H9 (cell line): ENCODE data around the gene THSD7B. TPM values are rescaled to one million over a fixed set of nuclear protein-coding genes. Genes with fewer than 3 reads are reported as not detected.
"Not testable (repeated sequence)": the region's sequence is repeated elsewhere in the genome, so short reads cannot be mapped to it uniquely, and the experiment has no call there.

ENCODE experiments used
- DNase-seq: peaks from one replicate; pipeline ENCODE4 v3.0.0-alpha.2; 2017
- H2AFZ ChIP-seq: one replicate; pipeline ENCODE4 v1.6.1; 2013; ENCODE audit warnings: mild to moderate bottlenecking, low read length, control low read depth, moderate library complexity
- H2AK5ac ChIP-seq: 2 replicates; pipeline ENCODE4 v1.6.1; 2013; ENCODE audit warnings: low read length, control low read depth, mixed read lengths; ENCODE audit not compliant: insufficient read length
- H2BK120ac ChIP-seq: one replicate; pipeline ENCODE4 v1.6.1; 2013; ENCODE audit warnings: low read depth, mild to moderate bottlenecking, low read length, control low read depth, inconsistent platforms; ENCODE audit not compliant: poor library complexity, severe bottlenecking
- H2BK12ac ChIP-seq: 2 replicates; pipeline ENCODE4 v1.6.1; 2013; ENCODE audit warnings: low read length, control low read depth, mixed read lengths, low read depth; ENCODE audit not compliant: insufficient read length
- H2BK15ac ChIP-seq: 2 replicates; pipeline ENCODE4 v1.6.1; 2013; ENCODE audit warnings: low read depth, low read length, control low read depth
- H2BK20ac ChIP-seq: one replicate; pipeline ENCODE4 v1.6.1; 2013; ENCODE audit warnings: low read depth, mild to moderate bottlenecking, low read length, control low read depth, inconsistent platforms; ENCODE audit not compliant: poor library complexity, severe bottlenecking
- H2BK5ac ChIP-seq: 2 replicates; pipeline ENCODE4 v1.6.1; 2013; ENCODE audit warnings: low read length, control low read depth, mixed read lengths; ENCODE audit not compliant: insufficient read length
- H3K14ac ChIP-seq: 2 replicates; pipeline ENCODE4 v1.6.1; 2013; ENCODE audit warnings: low read length, control low read depth; ENCODE audit not compliant: insufficient read depth
- H3K18ac ChIP-seq: 2 replicates; pipeline ENCODE4 v1.6.1; 2013; ENCODE audit warnings: low read depth, mild to moderate bottlenecking, mixed read lengths, low read length, control low read depth; ENCODE audit not compliant: insufficient read length
- H3K23ac ChIP-seq: 2 replicates; pipeline ENCODE4 v1.6.1; 2013; ENCODE audit warnings: low read length, control low read depth, mixed read lengths, low read depth; ENCODE audit not compliant: insufficient read length
- H3K23me2 ChIP-seq: 2 replicates; pipeline ENCODE4 v1.6.1; 2013; ENCODE audit warnings: low read depth, mild to moderate bottlenecking, mixed read lengths, low read length, control low read depth; ENCODE audit not compliant: insufficient read length, poor library complexity, severe bottlenecking
- H3K27ac ChIP-seq: 2 replicates; pipeline ENCODE4 v1.5.1; 2013; ENCODE audit warnings: low read length, control low read depth, mixed read lengths, low read depth; ENCODE audit not compliant: insufficient read length
- H3K27me3 ChIP-seq: 2 replicates; pipeline ENCODE4 v1.6.1; 2013; ENCODE audit warnings: low read length, control low read depth, inconsistent platforms; ENCODE audit not compliant: insufficient read depth
- H3K4ac ChIP-seq: 2 replicates; pipeline ENCODE4 v1.6.1; 2013; ENCODE audit warnings: low read depth, mild to moderate bottlenecking, control low read depth, inconsistent platforms, low read length, moderate library complexity
- H3K4me1 ChIP-seq: 2 replicates; pipeline ENCODE4 v1.6.1; 2013; ENCODE audit warnings: low read length, control low read depth, inconsistent platforms; ENCODE audit not compliant: insufficient read depth
- H3K4me2 ChIP-seq: 2 replicates; pipeline ENCODE4 v1.6.1; 2013; ENCODE audit warnings: low read length, control low read depth, mixed read lengths; ENCODE audit not compliant: insufficient read length, insufficient read depth
- H3K56ac ChIP-seq: 2 replicates; pipeline ENCODE4 v1.6.1; 2013; ENCODE audit warnings: low read depth, mild to moderate bottlenecking, mixed read lengths, low read length, control low read depth; ENCODE audit not compliant: insufficient read length
- H3K79me1 ChIP-seq: 2 replicates; pipeline ENCODE4 v1.6.1; 2013; ENCODE audit warnings: low read depth, mild to moderate bottlenecking, moderate library complexity, low read length, control low read depth, inconsistent platforms; ENCODE audit not compliant: insufficient read depth, poor library complexity, severe bottlenecking
- H3K79me2 ChIP-seq: 2 replicates; pipeline ENCODE4 v1.6.1; 2013; ENCODE audit warnings: low read length, control low read depth, inconsistent platforms; ENCODE audit not compliant: insufficient read depth
- H3K9ac ChIP-seq: 2 replicates; pipeline ENCODE4 v1.6.1; 2013; ENCODE audit warnings: low read length, control low read depth, mixed read lengths; ENCODE audit not compliant: insufficient read length; ENCODE audit errors: extremely low read depth
- H3K9me3 ChIP-seq: one replicate; pipeline ENCODE4 v1.6.1; 2013; ENCODE audit warnings: low read depth, low read length, inconsistent platforms; ENCODE audit not compliant: control insufficient read depth
- H3T11ph ChIP-seq: one replicate; pipeline ENCODE4 v1.6.1; 2013; ENCODE audit warnings: mild to moderate bottlenecking, low read length, control low read depth, inconsistent platforms
- H4K20me1 ChIP-seq: one replicate; pipeline ENCODE4 v1.6.1; 2013; ENCODE audit not compliant: control insufficient read depth, insufficient read length, insufficient read depth
- H4K5ac ChIP-seq: 2 replicates; pipeline ENCODE4 v1.6.1; 2013; ENCODE audit warnings: low read depth, mild to moderate bottlenecking, mixed read lengths, low read length, control low read depth; ENCODE audit not compliant: insufficient read length
- H4K8ac ChIP-seq: replicated peaks from 2 replicates; pipeline ENCODE4 v1.6.1; 2013; ENCODE audit warnings: low read length, control low read depth, mixed read lengths, low read depth; ENCODE audit not compliant: insufficient read length
- H4K91ac ChIP-seq: 2 replicates; pipeline ENCODE4 v1.6.1; 2013; ENCODE audit warnings: low read depth, mild to moderate bottlenecking, moderate library complexity, mixed read lengths, low read length, control low read depth; ENCODE audit not compliant: insufficient read length
- H3K27ac Mint-ChIP-seq, 3 experiments: 2 replicates in 2 of 3; 3 replicates in 1 of 3; pipeline ENCODE4 v1.8.0; 2020 to 2021; ENCODE audit warnings: mixed read lengths in 3 of 3, mild to moderate bottlenecking in 1 of 3, moderate library complexity in 1 of 3
- H3K27me3 Mint-ChIP-seq: 2 replicates; pipeline ENCODE4 v1.8.0; 2021; ENCODE audit warnings: low read depth, mild to moderate bottlenecking, moderate library complexity, mixed read lengths
- H3K36me3 Mint-ChIP-seq, 3 experiments: 2 replicates in 2 of 3; 3 replicates in 1 of 3; pipeline ENCODE4 v1.8.0; 2020 to 2021; ENCODE audit warnings: low read depth in 3 of 3, mixed read lengths in 3 of 3; ENCODE audit not compliant: insufficient read depth in 1 of 3
- H3K4me1 Mint-ChIP-seq, 2 experiments: 2 replicates each; pipeline ENCODE4 v1.8.0; 2020; ENCODE audit warnings: mixed read lengths in 2 of 2
- H3K4me3 Mint-ChIP-seq, 2 experiments: 2 replicates in 1 of 2; 3 replicates in 1 of 2; pipeline ENCODE4 v1.8.0; 2020 to 2021; ENCODE audit warnings: mild to moderate bottlenecking in 2 of 2, mixed read lengths in 2 of 2, moderate library complexity in 1 of 2
- H3K9me3 Mint-ChIP-seq, 2 experiments: 2 replicates in 1 of 2; 3 replicates in 1 of 2; pipeline ENCODE4 v1.8.0; 2020; ENCODE audit warnings: mild to moderate bottlenecking in 2 of 2, mixed read lengths in 2 of 2, moderate library complexity in 1 of 2
- CTCF ChIP-seq: fragments of 200-600 bp; sonication (generic); conservative IDR thresholded peaks from 3 replicates; pipeline ENCODE4 v1.8.0; 2021; ENCODE audit warnings: antibody characterized with exemption, mild to moderate bottlenecking
- WGBS: extraction: QIAGEN DNeasy Blood & Tissue Kit; methylation state at CpG from one replicate; pipeline ENCODE4 v1.1.7; 2013; ENCODE audit warnings: missing lambda C conversion rate, low lambda C conversion rate, mixed read lengths; ENCODE audit not compliant: insufficient read length; ENCODE audit errors: extremely low coverage; 5-methylcytosine and 5-hydroxymethylcytosine counted together
- total RNA-seq: library from RNA; stranded (reverse); gene quantifications from 2 replicates; pipeline ENCODE4 v1.2.1, GENCODE V29; 2021

Gene THSD7B
- total RNA-seq, 1 experiment from 2014 or later, result 0.85 TPM

- Mint-ChIP-seq H3K36me3 (no peaks in the 10 kb centered on the region; a peak in 1 of 7 replicates), H3K4me1 (no peaks in the 10 kb centered on the region), H3K27ac (no peak overlapping the region), H3K27me3 (no peaks in the 10 kb centered on the region), H3K4me3 (no peak overlapping the region), H3K9me3 (no peaks in the 10 kb centered on the region)
- H2BK120ac ChIP-seq, result no peak overlapping the region
- no peak overlapping the region for H2AK5ac ChIP-seq
- H2BK15ac ChIP-seq, result no peak overlapping the region
- H4K20me1 ChIP-seq, result no peaks in the 10 kb centered on the region
- no peaks in the 10 kb centered on the region for H3K79me2 ChIP-seq
- H4K8ac ChIP-seq, result no peak overlapping the region
- H3K4me2 ChIP-seq, result no peak overlapping the region
- H2BK12ac ChIP-seq, result no peak overlapping the region
- no peak overlapping the region for H3K14ac ChIP-seq
- no peaks in the 10 kb centered on the region for H3K9me3 ChIP-seq
- H3T11ph ChIP-seq, result no peak overlapping the region
- peak; percentile 44; the same call in 2 of the 3 replicates for TF ChIP-seq CTCF
- H3K18ac ChIP-seq, result no peak overlapping the region
- no peak for DNase-seq
- H4K5ac ChIP-seq, result no peak overlapping the region
- H3K23ac ChIP-seq, result no peak overlapping the region
- H3K79me1 ChIP-seq, result no peaks in the 10 kb centered on the region
- no peaks in the 10 kb centered on the region for H3K27me3 ChIP-seq
- WGBS, result no CpG with 5 or more reads among the region's 8 CpGs
- H2BK5ac ChIP-seq, result no peak overlapping the region
- no peaks in the 10 kb centered on the region for H3K23me2 ChIP-seq
- no peak overlapping the region for H3K56ac ChIP-seq
- H3K4ac ChIP-seq, result no peak overlapping the region
- no peak overlapping the region for H2AFZ ChIP-seq
- H3K4me1 ChIP-seq, result no peaks in the 10 kb centered on the region
- H3K27ac ChIP-seq, result no peak overlapping the region
- no peak overlapping the region for H2BK20ac ChIP-seq
- H4K91ac ChIP-seq, result no peak overlapping the region
- no peak overlapping the region for H3K9ac ChIP-seq
Observed at GRCh38 chr2:137056704-137057103, 291.4 kb downstream of the THSD7B start.

GRCh38 chr2:137076111-137076765, 310.9 kb downstream of the THSD7B start:
- not testable (repeated sequence) for H3K27ac Mint-ChIP-seq, H2AK5ac ChIP-seq, H4K20me1 ChIP-seq, H2BK12ac ChIP-seq, H3K23me2 ChIP-seq, H3K79me2 ChIP-seq, H3K27me3 Mint-ChIP-seq, DNase-seq, H3K9ac ChIP-seq, H3K9me3 ChIP-seq, H3K4me1 Mint-ChIP-seq, H3K18ac ChIP-seq, H3K23ac ChIP-seq, H2AFZ ChIP-seq, H4K8ac ChIP-seq, H3K27ac ChIP-seq, H4K5ac ChIP-seq, H3K56ac ChIP-seq, H2BK5ac ChIP-seq, H4K91ac ChIP-seq, H3K27me3 ChIP-seq, H3K4me1 ChIP-seq, H3K4me2 ChIP-seq, H3K14ac ChIP-seq, H3K4me3 Mint-ChIP-seq, H2BK15ac ChIP-seq, H3K4ac ChIP-seq, H3K79me1 ChIP-seq, H3T11ph ChIP-seq, H2BK120ac ChIP-seq, H2BK20ac ChIP-seq
- H3K36me3 Mint-ChIP-seq, result peaks cover 5 to 23% (median 17%) of the 10 kb centered on the region in 3 experiments; a peak in 6 of 7 replicates
- H3K9me3 Mint-ChIP-seq, result peaks cover 29 to 38% of the 10 kb centered on the region in 2 experiments
- no CpG with 5 or more reads among the region's 22 CpGs for WGBS
